ENCODE data around the gene ORAI1.

GRCh38 chr12:121579190-121579791 lies 47.0 kb upstream of the ORAI1 start:
- no peak for TF ChIP-seq CTCF (IDR thresholded peaks at IDR 0.05)
- TF ChIP-seq POLR2A (IDR thresholded peaks at IDR 0.05): no peak
